ENCODE data around the gene DUSP11.

DUSP11 gene

DNA sequence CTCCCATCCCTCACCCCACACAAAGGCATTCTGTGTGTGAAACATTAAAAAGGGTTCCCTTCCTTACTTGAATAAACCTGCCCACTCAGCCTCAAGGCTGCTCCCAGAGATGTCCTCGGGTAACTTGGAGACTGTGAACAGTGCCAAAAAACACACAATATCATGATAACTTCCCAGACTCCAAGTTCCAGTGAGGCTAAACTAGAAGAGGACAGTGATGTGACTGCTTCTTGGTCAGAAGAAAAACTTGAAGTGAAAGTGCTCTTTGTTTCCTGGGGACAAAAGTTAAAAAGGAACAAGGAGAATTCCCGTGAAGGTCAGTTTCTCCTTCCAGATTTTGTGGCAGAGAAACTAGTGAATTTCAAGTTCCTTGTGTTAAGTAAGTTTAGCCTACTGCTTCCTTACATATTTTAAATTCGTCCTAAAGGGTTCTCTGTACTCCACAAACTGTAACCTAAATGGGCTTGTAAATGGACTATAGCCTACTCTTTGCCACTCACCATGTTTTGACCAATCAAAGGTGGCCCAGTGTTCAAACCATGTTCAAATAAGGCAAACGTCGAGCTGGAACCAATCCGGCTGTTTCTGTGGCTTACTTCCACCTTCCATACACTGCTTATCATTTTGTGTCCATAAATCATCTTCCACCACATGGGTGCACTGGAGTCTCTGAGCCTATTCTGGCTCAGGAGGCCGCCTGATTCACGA is 63.2 kb downstream of the DUSP11 start:
- DNase-seq, result no peak

DNA sequence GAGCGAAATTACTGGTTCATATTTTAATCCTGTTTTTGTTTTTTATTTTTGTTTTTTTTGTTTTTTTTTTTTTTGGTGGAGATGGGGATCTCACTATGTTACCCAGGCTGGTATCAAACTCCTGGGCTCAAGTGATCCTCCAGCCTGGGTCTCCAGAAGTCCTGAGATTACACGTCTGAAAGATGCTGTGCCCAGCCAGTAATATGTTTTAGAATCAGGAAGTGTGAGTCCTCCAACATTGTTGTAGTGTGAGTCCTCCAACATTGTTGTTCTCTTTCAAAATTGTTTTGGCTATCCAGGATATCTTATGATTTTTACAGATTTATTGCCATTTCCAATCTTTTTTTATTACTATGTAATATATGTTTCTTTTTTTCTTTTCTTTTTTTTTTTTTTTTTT is 65.8 kb downstream of the DUSP11 start:
- no peak for DNase-seq

Data from stimulated activated CD4-positive, alpha-beta T cell treated with anti-CD3 and anti-CD28 coated beads, Interleukin-4, amount 100 ng/mL, for 24 hours (primary cell).